NB4 (cell line): Measurements from ENCODE around the gene PCDHAC1.

Experiments
- CTCF ChIP-seq: IDR thresholded peaks from one replicate; pipeline ENCODE4 v1.5.1; 2012; ENCODE audit warnings: low read depth, low read length
- MAX ChIP-seq: IDR thresholded peaks from 2 replicates; pipeline ENCODE4 v1.6.1; 2011; ENCODE audit warnings: low read depth, low read length

DNA sequence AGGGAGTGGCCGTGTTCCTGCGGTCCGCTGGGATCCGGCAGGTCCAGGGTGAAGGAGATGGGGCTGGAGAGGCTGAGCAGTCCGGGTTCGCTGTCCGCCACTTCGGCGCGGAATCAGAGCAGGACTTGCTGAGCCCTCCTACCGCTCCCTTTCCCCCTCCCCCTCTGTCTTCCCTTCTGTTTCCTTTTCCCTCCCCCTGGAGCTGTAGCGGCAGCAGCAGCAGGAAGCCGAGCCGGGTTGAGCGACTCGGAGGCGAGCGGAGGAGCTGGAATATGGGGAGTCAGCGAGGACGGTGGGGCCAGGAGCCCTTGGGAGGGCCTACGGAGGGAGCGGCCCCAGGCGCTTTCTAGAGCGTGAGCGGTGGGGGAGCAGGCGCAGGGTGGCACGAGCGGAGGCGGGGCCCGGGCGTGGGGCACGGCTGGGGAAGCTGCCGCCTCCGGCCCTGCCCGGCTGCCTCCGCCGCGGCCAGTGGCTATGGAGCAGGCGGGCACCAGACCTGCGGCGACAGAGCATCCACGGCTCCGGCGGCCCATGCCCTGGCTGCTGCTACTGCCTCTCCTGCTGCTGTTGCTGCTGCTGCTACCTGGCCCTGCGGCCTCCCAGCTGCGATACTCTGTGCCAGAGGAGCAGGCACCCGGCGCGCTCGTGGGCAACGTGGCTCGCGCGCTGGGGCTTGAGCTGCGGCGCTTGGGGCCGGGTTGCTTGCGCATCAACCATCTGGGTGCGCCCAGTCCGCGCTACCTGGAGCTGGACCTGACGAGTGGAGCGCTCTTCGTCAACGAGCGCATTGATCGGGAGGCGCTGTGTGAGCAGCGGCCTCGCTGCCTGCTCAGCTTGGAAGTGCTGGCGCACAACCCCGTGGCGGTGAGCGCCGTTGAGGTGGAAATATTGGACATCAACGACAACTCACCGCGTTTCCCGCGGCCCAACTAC is 40.5 kb downstream of the PCDHAC1 start, which contains the start of gene PCDHAC2:
- TF ChIP-seq CTCF (no peak), MAX (no peak)
